ENCODE data around the gene PTPRK. TPM values are rescaled to one million over a fixed set of nuclear protein-coding genes. Genes with fewer than 3 reads are reported as not detected.

PTPRK gene
- total RNA-seq, 1 experiment from 2014 or later, result 94.4 TPM

DNA sequence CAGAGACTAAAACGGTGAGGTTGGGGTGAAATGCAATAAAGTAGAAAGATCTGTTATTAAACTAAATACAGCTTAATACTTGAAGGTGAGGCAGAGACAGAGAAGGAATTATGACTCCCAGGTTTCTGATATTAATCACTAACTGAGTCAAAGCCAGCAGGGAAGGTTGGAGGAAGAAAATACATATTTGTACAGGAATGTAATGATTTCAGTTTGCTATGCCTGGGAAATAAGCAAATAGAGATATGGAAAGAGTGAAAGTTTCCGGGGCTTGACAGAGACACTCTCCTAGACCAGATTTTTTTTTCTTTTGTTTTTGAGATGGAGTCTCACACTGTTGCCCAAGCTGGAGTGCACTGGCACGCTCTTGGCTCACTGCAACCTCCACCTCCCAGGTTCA is 76.8 kb downstream of the PTPRK start:
- Histone ChIP-seq H3K27me3 (replicated peaks; ENCODE audit: control insufficient read depth, insufficient read depth, low read length) (no peaks in the 10 kb centered on the region), H3K4me1 (peaks cover 13% of the 10 kb centered on the region), H3K9me3 (no peaks in the 10 kb centered on the region), H3K36me3 (ENCODE audit: control insufficient read depth, insufficient read depth, low read length) (no peaks in the 10 kb centered on the region), H3K4me3 (ENCODE audit: low read depth, low read length) (no peak overlapping the region)
- TF ChIP-seq, protein P1, sequence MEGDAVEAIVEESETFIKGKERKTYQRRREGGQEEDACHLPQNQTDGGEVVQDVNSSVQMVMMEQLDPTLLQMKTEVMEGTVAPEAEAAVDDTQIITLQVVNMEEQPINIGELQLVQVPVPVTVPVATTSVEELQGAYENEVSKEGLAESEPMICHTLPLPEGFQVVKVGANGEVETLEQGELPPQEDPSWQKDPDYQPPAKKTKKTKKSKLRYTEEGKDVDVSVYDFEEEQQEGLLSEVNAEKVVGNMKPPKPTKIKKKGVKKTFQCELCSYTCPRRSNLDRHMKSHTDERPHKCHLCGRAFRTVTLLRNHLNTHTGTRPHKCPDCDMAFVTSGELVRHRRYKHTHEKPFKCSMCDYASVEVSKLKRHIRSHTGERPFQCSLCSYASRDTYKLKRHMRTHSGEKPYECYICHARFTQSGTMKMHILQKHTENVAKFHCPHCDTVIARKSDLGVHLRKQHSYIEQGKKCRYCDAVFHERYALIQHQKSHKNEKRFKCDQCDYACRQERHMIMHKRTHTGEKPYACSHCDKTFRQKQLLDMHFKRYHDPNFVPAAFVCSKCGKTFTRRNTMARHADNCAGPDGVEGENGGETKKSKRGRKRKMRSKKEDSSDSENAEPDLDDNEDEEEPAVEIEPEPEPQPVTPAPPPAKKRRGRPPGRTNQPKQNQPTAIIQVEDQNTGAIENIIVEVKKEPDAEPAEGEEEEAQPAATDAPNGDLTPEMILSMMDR (IDR thresholded peaks at IDR 0.05; ENCODE audit: insufficient read depth in 1 of 2, low read depth in 1 of 2, low read length in 1 of 2, severe bottlenecking in 1 of 2, unreplicated experiment in 1 of 2), result no peak
- ChIA-PET POLR2A (no interaction called here), CTCF (no interaction called here)
- Mint-ChIP-seq H3K4me3 (ENCODE audit: unreplicated experiment) (no peak overlapping the region), H3K27ac (ENCODE audit: unreplicated experiment) (no peak overlapping the region), H3K4me1 (ENCODE audit: low read depth, unreplicated experiment) (peaks cover 20% of the 10 kb centered on the region), H3K27me3 (ENCODE audit: insufficient read depth, unreplicated experiment) (no peaks in the 10 kb centered on the region), H3K36me3 (ENCODE audit: insufficient read depth, unreplicated experiment) (peaks cover 17% of the 10 kb centered on the region), H3K9me3 (ENCODE audit: unreplicated experiment) (no peaks in the 10 kb centered on the region)
- DNase-seq, result no peak
- BruUV-seq (replicated peaks), result no TSS peak
- intact Hi-C loops (cut with micrococcal nuclease; ENCODE audit: unreplicated experiment), result no loop called here

DNA sequence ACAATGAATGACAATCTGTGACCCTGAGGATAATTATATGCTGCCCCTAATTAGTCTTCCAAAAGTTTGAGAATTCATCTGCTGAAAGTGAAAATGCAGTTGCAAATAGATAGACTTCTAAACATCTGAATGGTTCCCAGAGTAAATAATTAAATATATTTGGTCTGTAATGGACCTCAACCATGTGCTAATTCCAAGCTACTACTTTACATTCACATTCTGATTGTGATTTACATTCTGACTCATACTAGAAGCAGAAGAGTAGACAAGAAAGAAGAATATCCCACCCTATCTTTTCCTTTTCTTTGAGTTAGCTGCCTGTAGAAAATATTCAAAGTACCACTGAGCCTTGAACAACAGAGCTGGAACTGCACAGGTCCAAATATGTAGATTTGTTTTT is 80.8 kb downstream of the PTPRK start:
- no peaks in the 10 kb centered on the region for H3K36me3 ChIP-seq (ENCODE audit: control insufficient read depth, insufficient read depth, low read length)
- ChIA-PET POLR2A (no interaction called here), CTCF (no interaction called here)
- peaks cover 13% of the 10 kb centered on the region for H3K4me1 ChIP-seq
- no peak overlapping the region for H3K4me3 Mint-ChIP-seq (ENCODE audit: unreplicated experiment)
- H3K4me1 Mint-ChIP-seq (ENCODE audit: low read depth, unreplicated experiment), result peaks cover 18% of the 10 kb centered on the region
- BruUV-seq (replicated peaks), result no TSS peak
- no peaks in the 10 kb centered on the region for H3K27me3 Mint-ChIP-seq (ENCODE audit: insufficient read depth, unreplicated experiment)
- H3K4me3 ChIP-seq (ENCODE audit: low read depth, low read length), result no peak overlapping the region
- no peaks in the 10 kb centered on the region for H3K27me3 ChIP-seq (replicated peaks; ENCODE audit: control insufficient read depth, insufficient read depth, low read length)
- TF ChIP-seq, protein P1 (IDR thresholded peaks at IDR 0.05; ENCODE audit: insufficient read depth in 1 of 2, low read depth in 1 of 2, low read length in 1 of 2, severe bottlenecking in 1 of 2, unreplicated experiment in 1 of 2), result no peak
- H3K9me3 ChIP-seq, result no peaks in the 10 kb centered on the region
- no peak overlapping the region for H3K27ac Mint-ChIP-seq (ENCODE audit: unreplicated experiment)
- intact Hi-C loops (cut with micrococcal nuclease; ENCODE audit: unreplicated experiment), result no loop called here
- H3K9me3 Mint-ChIP-seq (ENCODE audit: unreplicated experiment), result no peaks in the 10 kb centered on the region
- DNase-seq, result no peak
- H3K36me3 Mint-ChIP-seq (ENCODE audit: insufficient read depth, unreplicated experiment), result peaks cover 16% of the 10 kb centered on the region

DNA sequence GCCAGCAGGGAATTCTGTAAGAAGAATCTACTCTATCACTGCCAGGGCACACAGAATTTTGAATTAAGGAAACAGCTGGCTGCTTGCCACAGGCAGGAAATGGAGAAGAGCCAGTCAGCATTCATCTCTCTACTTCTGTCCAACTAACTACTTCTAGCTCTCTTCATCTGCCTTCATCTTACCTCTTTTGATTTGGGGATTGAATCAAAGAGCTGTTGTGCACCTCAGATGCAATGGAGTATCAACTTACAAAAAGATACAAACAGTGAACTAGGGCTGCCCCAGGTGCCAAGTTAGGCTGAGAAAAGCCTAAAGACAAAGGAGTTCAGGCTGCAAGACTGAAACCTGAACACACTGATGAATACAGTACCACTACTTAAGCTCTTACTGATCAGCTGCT is 82.0 kb downstream of the PTPRK start:
- Mint-ChIP-seq H3K4me3 (ENCODE audit: unreplicated experiment) (no peak overlapping the region), H3K4me1 (ENCODE audit: low read depth, unreplicated experiment) (peaks cover 6% of the 10 kb centered on the region), H3K36me3 (ENCODE audit: insufficient read depth, unreplicated experiment) (peaks cover 11% of the 10 kb centered on the region), H3K27ac (ENCODE audit: unreplicated experiment) (no peak overlapping the region), H3K9me3 (ENCODE audit: unreplicated experiment) (no peaks in the 10 kb centered on the region), H3K27me3 (ENCODE audit: insufficient read depth, unreplicated experiment) (no peaks in the 10 kb centered on the region)
- CTCF ChIA-PET, result no interaction called here
- Histone ChIP-seq H3K4me1 (peaks cover 3% of the 10 kb centered on the region; the same call in 1 of the 2 replicates), H3K9me3 (no peaks in the 10 kb centered on the region), H3K27me3 (replicated peaks; ENCODE audit: control insufficient read depth, insufficient read depth, low read length) (no peaks in the 10 kb centered on the region), H3K36me3 (ENCODE audit: control insufficient read depth, insufficient read depth, low read length) (no peaks in the 10 kb centered on the region), H3K4me3 (ENCODE audit: low read depth, low read length) (no peak overlapping the region)
- TF ChIP-seq, protein P1 (IDR thresholded peaks at IDR 0.05; ENCODE audit: insufficient read depth in 1 of 2, low read depth in 1 of 2, low read length in 1 of 2, severe bottlenecking in 1 of 2, unreplicated experiment in 1 of 2), result no peak
- intact Hi-C loops (cut with micrococcal nuclease; ENCODE audit: unreplicated experiment), result no loop called here
- no TSS peak for BruUV-seq (replicated peaks)
- POLR2A ChIA-PET, result no interaction called here
- DNase-seq, result no peak

All from Caco-2 (cell line).